Measurements from ENCODE around the gene GNAL.

GNAL gene

DNA sequence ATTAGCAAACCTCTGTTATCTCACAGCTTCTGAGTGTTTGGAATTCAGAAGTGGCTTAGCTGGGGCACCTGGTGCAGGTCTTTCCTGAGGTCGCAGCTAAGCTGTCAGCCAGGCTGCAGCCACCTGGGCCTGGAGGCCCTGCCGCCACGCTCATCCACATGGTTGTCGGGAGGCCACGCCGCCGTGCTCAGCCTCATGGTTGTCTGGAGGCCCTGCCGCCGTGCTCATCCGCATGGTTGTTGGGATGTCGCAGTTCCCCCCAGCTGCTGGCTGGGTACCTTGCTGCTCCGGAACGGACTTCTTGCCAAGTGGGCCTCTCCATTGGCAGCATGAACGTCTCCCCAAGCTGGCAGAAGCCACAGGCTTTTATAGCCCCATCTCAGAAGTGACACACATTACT is 243.3 kb downstream of the GNAL start:
- TF ChIP-seq, protein P1, sequence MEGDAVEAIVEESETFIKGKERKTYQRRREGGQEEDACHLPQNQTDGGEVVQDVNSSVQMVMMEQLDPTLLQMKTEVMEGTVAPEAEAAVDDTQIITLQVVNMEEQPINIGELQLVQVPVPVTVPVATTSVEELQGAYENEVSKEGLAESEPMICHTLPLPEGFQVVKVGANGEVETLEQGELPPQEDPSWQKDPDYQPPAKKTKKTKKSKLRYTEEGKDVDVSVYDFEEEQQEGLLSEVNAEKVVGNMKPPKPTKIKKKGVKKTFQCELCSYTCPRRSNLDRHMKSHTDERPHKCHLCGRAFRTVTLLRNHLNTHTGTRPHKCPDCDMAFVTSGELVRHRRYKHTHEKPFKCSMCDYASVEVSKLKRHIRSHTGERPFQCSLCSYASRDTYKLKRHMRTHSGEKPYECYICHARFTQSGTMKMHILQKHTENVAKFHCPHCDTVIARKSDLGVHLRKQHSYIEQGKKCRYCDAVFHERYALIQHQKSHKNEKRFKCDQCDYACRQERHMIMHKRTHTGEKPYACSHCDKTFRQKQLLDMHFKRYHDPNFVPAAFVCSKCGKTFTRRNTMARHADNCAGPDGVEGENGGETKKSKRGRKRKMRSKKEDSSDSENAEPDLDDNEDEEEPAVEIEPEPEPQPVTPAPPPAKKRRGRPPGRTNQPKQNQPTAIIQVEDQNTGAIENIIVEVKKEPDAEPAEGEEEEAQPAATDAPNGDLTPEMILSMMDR (IDR thresholded peaks at IDR 0.05; ENCODE audit: low read depth, low read length), result no peak
- DNase-seq, result no peak
- no peak overlapping the region for H3K4me3 ChIP-seq (ENCODE audit: low read depth, low read length)
- no peaks in the 10 kb centered on the region for H3K27me3 ChIP-seq (ENCODE audit: insufficient read depth, low read depth, severe bottlenecking)
- no peak overlapping the region for H3K27ac ChIP-seq
- no peaks in the 10 kb centered on the region for H3K36me3 ChIP-seq
- no peaks in the 10 kb centered on the region for H3K9me3 ChIP-seq (ENCODE audit: severe bottlenecking)
